Astrocyte (in vitro differentiated cells and primary cell): Measurements from ENCODE around the gene LCLAT1. TPM values are rescaled to one million over a fixed set of nuclear protein-coding genes. Genes with fewer than 3 reads are reported as not detected.
A peak's percentile ranks its signal among the peaks of the same experiment; 100 is the strongest.

Experiments
- DNase-seq: peaks from one replicate; pipeline ENCODE4 v3.0.0-alpha.2; 2010; ENCODE audit warnings: low read depth
- FAIRE-seq: peaks from 2 replicates; lab custom pipeline; 2011; peaks lifted over from hg19 to GRCh38; lab: Jason Lieb, UNC
- H2AFZ ChIP-seq: 2 replicates; pipeline ENCODE4 v1.6.0; 2012; ENCODE audit warnings: low read depth, low read length, inconsistent platforms
- H3K27ac ChIP-seq: 2 replicates; pipeline ENCODE4 v1.5.1; 2011; ENCODE audit warnings: low read depth, low read length, inconsistent platforms
- H3K27me3 ChIP-seq: 2 replicates; pipeline ENCODE4 v1.6.0; 2011; ENCODE audit warnings: low read length, inconsistent platforms; ENCODE audit not compliant: insufficient read depth
- H3K36me3 ChIP-seq: 2 replicates; pipeline ENCODE4 v1.5.1; 2011; ENCODE audit warnings: low read length, inconsistent platforms; ENCODE audit not compliant: insufficient read depth
- H3K4me1 ChIP-seq: 2 replicates; pipeline ENCODE4 v1.5.1; 2011; ENCODE audit warnings: low read length, inconsistent platforms; ENCODE audit not compliant: insufficient read depth
- H3K4me2 ChIP-seq: 2 replicates; pipeline ENCODE4 v1.6.0; 2012; ENCODE audit warnings: low read length, inconsistent platforms
- H3K4me3 ChIP-seq: 2 replicates; pipeline ENCODE4 v1.5.1; 2011; ENCODE audit warnings: low read depth, mild to moderate bottlenecking, low read length, inconsistent platforms; ENCODE audit not compliant: insufficient read depth
- H3K79me2 ChIP-seq: 2 replicates; pipeline ENCODE4 v1.6.0; 2012; ENCODE audit warnings: mild to moderate bottlenecking, low read length, inconsistent platforms; ENCODE audit not compliant: insufficient read depth
- H3K9ac ChIP-seq: 2 replicates; pipeline ENCODE4 v1.6.0; 2012; ENCODE audit warnings: mild to moderate bottlenecking, low read length, inconsistent platforms
- H3K9me3 ChIP-seq: 2 replicates; pipeline ENCODE4 v1.5.1; 2012; ENCODE audit warnings: low read depth, mild to moderate bottlenecking, low read length, inconsistent platforms; ENCODE audit not compliant: insufficient read depth
- H4K20me1 ChIP-seq: 2 replicates; pipeline ENCODE4 v1.6.0; 2012; ENCODE audit warnings: low read length, inconsistent platforms; ENCODE audit not compliant: insufficient read depth
- H3K27ac Mint-ChIP-seq: one replicate; pipeline ENCODE4 v1.8.0; 2021; ENCODE audit warnings: mild to moderate bottlenecking, mixed read lengths; ENCODE audit not compliant: unreplicated experiment
- H3K27me3 Mint-ChIP-seq: one replicate; pipeline ENCODE4 v1.8.0; 2021; ENCODE audit warnings: low read depth, mixed read lengths; ENCODE audit not compliant: unreplicated experiment
- H3K36me3 Mint-ChIP-seq: one replicate; pipeline ENCODE4 v1.8.0; 2021; ENCODE audit warnings: low read depth, mixed read lengths; ENCODE audit not compliant: unreplicated experiment
- H3K4me1 Mint-ChIP-seq: one replicate; pipeline ENCODE4 v1.8.0; 2021; ENCODE audit warnings: low read depth, mixed read lengths; ENCODE audit not compliant: unreplicated experiment
- H3K4me3 Mint-ChIP-seq: one replicate; pipeline ENCODE4 v1.8.0; 2021; ENCODE audit warnings: mild to moderate bottlenecking, moderate library complexity, mixed read lengths; ENCODE audit not compliant: unreplicated experiment
- H3K9me3 Mint-ChIP-seq: one replicate; pipeline ENCODE4 v1.8.0; 2021; ENCODE audit warnings: mild to moderate bottlenecking, mixed read lengths; ENCODE audit not compliant: unreplicated experiment
- CTCF ChIP-seq: IDR thresholded peaks from 2 replicates; pipeline ENCODE4 v1.5.1; 2011; ENCODE audit warnings: low read depth, mild to moderate bottlenecking, inconsistent platforms, low read length, moderate library complexity; ENCODE audit not compliant: insufficient read depth
- EZH2 ChIP-seq: IDR thresholded peaks from 2 replicates; pipeline ENCODE4 v1.6.1; 2012; ENCODE audit warnings: mild to moderate bottlenecking, low read length, inconsistent platforms; ENCODE audit not compliant: insufficient read depth
- total RNA-seq: library from RNA; stranded (reverse); gene quantifications from 2 replicates; pipeline ENCODE4 v1.2.1, GENCODE V29; 2021

LCLAT1 gene
- total RNA-seq, 1 donor from 2014 or later: 17.5 TPM

GRCh38 chr2:30652271-30652915 is 205.3 kb downstream of the LCLAT1 start:
- Histone ChIP-seq H3K79me2 (no peaks in the 10 kb centered on the region), H3K4me1 (peaks cover 21% of the 10 kb centered on the region), H3K27ac (no peak overlapping the region), H3K4me2 (no peak overlapping the region), H3K27me3 (no peaks in the 10 kb centered on the region), H3K4me3 (no peak overlapping the region), H3K9me3 (no peaks in the 10 kb centered on the region), H4K20me1 (no peaks in the 10 kb centered on the region), H3K9ac (no peak overlapping the region), H3K36me3 (no peaks in the 10 kb centered on the region), H2AFZ (no peak overlapping the region)
- FAIRE-seq: no peak
- peaks cover 22% of the 10 kb centered on the region for H3K4me1 Mint-ChIP-seq
- H3K36me3 Mint-ChIP-seq: no peaks in the 10 kb centered on the region
- H3K27ac Mint-ChIP-seq: no peak overlapping the region
- no peak for TF ChIP-seq EZH2
- TF ChIP-seq CTCF: no peak
- H3K4me3 Mint-ChIP-seq: no peak overlapping the region
- no peaks in the 10 kb centered on the region for H3K27me3 Mint-ChIP-seq
- DNase-seq: peak; percentile 37
- no peaks in the 10 kb centered on the region for H3K9me3 Mint-ChIP-seq

GRCh38 chr2:30653847-30654246 is 206.8 kb downstream of the LCLAT1 start:
- DNase-seq (peak; percentile 77), FAIRE-seq (no peak)
- H4K20me1 ChIP-seq: no peaks in the 10 kb centered on the region
- Mint-ChIP-seq H3K27ac (no peak overlapping the region), H3K4me3 (no peak overlapping the region), H3K36me3 (no peaks in the 10 kb centered on the region), H3K27me3 (no peaks in the 10 kb centered on the region), H3K9me3 (no peaks in the 10 kb centered on the region), H3K4me1 (peaks cover 22% of the 10 kb centered on the region)
- H3K27ac ChIP-seq: no peak overlapping the region
- no peak overlapping the region for H3K4me2 ChIP-seq
- no peaks in the 10 kb centered on the region for H3K36me3 ChIP-seq
- no peak overlapping the region for H2AFZ ChIP-seq
- no peak overlapping the region for H3K4me3 ChIP-seq
- no peaks in the 10 kb centered on the region for H3K79me2 ChIP-seq
- TF ChIP-seq CTCF (no peak), EZH2 (no peak)
- H3K4me1 ChIP-seq: peaks cover 21% of the 10 kb centered on the region
- H3K9ac ChIP-seq: no peak overlapping the region
- no peaks in the 10 kb centered on the region for H3K27me3 ChIP-seq
- H3K9me3 ChIP-seq: no peaks in the 10 kb centered on the region

GRCh38 chr2:30654404-30654803 is 207.4 kb downstream of the LCLAT1 start:
- Mint-ChIP-seq H3K36me3 (no peaks in the 10 kb centered on the region), H3K27me3 (no peaks in the 10 kb centered on the region), H3K27ac (no peak overlapping the region), H3K4me1 (peaks cover 22% of the 10 kb centered on the region), H3K9me3 (no peaks in the 10 kb centered on the region), H3K4me3 (no peak overlapping the region)
- TF ChIP-seq CTCF: no peak
- TF ChIP-seq EZH2: no peak
- no peak overlapping the region for H3K4me3 ChIP-seq
- no peak overlapping the region for H3K4me2 ChIP-seq
- H3K9me3 ChIP-seq: no peaks in the 10 kb centered on the region
- H3K9ac ChIP-seq: no peak overlapping the region
- FAIRE-seq (no peak), DNase-seq (no peak)
- H2AFZ ChIP-seq: no peak overlapping the region
- no peaks in the 10 kb centered on the region for H3K36me3 ChIP-seq
- H3K4me1 ChIP-seq: peaks cover 21% of the 10 kb centered on the region
- H4K20me1 ChIP-seq: no peaks in the 10 kb centered on the region
- no peaks in the 10 kb centered on the region for H3K27me3 ChIP-seq
- H3K27ac ChIP-seq: no peak overlapping the region
- H3K79me2 ChIP-seq: no peaks in the 10 kb centered on the region
